ENCODE results near the gene RFT1.

RFT1 gene

DNA sequence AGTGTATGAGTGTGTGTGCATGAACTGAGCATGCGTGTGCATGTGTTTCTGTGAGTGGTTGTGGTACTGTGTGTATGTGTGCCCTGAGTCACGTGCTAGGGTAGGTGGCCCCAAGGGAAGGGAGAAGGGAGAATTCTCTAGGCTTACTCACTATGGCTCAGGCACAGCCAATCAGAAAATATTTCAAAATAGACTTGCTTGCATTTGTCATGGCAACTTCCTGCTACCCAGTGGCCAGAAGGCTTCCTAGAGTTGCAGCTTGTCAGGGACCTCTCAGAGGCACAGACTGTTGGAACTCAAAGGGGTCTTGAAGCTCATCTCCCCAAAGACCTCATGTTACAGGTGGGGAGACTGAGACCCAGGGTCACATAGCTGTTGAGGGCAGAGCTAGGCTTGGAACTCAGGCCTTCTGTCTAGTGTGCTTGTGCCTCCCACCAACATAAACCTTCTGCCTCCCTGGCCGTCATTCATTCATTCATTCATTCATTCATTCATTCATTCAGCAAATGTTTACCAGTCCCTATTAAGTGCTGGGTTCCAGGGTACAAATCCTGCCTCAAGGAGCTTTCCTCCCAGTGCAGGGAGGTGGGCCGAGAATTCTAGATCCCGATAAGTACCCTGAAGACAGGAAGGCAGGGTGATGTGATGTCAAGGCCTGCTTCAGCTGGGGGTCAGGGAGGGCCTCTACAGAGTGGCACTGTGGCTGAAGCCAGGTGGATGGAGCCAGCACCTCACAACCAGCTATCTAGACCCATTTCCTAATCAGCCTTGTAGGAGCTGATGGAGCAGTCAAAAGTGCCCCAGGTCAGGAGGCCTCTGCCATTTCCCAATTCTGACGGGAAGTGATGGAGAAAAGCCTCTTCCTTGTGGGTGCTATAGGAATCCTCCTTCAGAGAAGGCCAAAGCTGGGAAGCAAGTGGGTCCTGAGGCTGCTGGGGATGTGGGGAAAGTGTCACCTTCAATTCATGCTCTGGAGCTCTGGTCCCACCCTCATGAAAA lies 10.9 kb upstream of the RFT1 start:
- H4K20me1 ChIP-seq (ENCODE audit: insufficient read depth, low read length) = no peaks in the 10 kb centered on the region
- no peaks in the 10 kb centered on the region for H3F3A ChIP-seq (ENCODE audit: insufficient read depth, low read length)
- no peaks in the 10 kb centered on the region for H3K27me3 ChIP-seq (replicated peaks; ENCODE audit: insufficient read depth, low read length)
- no peak for DNase-seq
- no peaks in the 10 kb centered on the region for H3K79me2 ChIP-seq (ENCODE audit: low read length)
- no peaks in the 10 kb centered on the region for H3K9me2 ChIP-seq (replicated peaks; ENCODE audit: insufficient read depth, low read length)
- H3K27ac ChIP-seq (ENCODE audit: low read length) = no peak overlapping the region
- no peak overlapping the region for H3K4me2 ChIP-seq (ENCODE audit: low read depth, low read length)
- no peaks in the 10 kb centered on the region for H3K9me3 ChIP-seq (replicated peaks; ENCODE audit: insufficient read depth, low read length)
- no peaks in the 10 kb centered on the region for H3K4me1 ChIP-seq (ENCODE audit: low read length)
- no peak overlapping the region for H3K4me3 ChIP-seq (ENCODE audit: low read length)
- no peak overlapping the region for H3K9ac ChIP-seq (ENCODE audit: low read length)
- no peak overlapping the region for H2AFZ ChIP-seq (ENCODE audit: low read length)
- TF ChIP-seq, protein P1, sequence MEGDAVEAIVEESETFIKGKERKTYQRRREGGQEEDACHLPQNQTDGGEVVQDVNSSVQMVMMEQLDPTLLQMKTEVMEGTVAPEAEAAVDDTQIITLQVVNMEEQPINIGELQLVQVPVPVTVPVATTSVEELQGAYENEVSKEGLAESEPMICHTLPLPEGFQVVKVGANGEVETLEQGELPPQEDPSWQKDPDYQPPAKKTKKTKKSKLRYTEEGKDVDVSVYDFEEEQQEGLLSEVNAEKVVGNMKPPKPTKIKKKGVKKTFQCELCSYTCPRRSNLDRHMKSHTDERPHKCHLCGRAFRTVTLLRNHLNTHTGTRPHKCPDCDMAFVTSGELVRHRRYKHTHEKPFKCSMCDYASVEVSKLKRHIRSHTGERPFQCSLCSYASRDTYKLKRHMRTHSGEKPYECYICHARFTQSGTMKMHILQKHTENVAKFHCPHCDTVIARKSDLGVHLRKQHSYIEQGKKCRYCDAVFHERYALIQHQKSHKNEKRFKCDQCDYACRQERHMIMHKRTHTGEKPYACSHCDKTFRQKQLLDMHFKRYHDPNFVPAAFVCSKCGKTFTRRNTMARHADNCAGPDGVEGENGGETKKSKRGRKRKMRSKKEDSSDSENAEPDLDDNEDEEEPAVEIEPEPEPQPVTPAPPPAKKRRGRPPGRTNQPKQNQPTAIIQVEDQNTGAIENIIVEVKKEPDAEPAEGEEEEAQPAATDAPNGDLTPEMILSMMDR (IDR thresholded peaks at IDR 0.05; ENCODE audit: low read length) = no peak
- TF ChIP-seq EZH2 (optimal IDR thresholded peaks at IDR 0.05; ENCODE audit: low read depth, low read length) = no peak
- no peak for TF ChIP-seq EZH2phosphoT487 (IDR thresholded peaks at IDR 0.05; ENCODE audit: low read length)
- no peaks in the 10 kb centered on the region for H3K36me3 ChIP-seq (replicated peaks; ENCODE audit: insufficient read depth, low read length)

DNA sequence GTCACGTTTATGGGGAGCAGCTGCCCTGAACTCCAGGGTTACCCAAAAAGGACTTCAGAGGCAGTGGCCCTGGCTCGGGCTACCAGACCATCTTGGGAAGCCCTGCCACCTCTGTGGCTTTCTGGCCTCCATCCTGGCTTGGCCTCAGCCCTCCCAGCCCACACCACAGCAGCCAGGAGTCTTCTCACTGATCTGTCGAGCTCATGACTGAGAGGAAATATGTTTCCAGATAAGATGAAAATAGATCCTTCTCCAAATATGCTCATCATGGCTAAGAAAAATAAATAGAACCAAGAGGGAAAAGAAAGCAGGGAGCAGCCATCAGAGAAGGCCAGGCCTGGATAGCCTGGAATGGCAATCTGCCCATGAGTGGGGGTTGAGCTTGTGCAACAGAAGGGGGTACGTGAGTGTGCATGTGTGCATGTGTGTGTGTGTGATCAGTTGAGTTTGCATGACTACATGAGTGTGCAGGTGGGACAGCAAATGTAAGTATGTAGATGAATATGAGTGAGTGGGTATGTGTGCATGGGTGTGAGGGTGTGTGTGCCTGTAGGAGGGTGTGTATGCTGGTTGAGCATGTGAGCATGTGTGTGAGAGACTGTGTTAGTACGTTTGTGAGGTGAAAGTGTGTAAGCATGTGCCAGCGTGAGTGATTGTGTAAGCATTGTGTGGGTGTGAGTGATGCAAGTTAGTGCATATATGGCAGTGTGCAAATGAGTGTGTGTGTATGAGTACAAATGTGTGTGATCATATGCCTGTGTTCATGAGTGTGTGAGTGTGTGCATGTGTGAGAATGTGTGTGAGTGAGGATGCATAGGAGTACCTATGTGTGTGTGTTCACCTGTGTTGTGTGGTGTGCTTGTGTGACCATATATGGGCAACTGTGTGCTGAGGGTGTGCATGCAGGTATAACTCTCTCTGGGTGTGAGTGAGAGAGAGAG lies 9.9 kb upstream of the RFT1 start:
- no peak overlapping the region for H3K9ac ChIP-seq (ENCODE audit: low read length)
- TF ChIP-seq EZH2 (optimal IDR thresholded peaks at IDR 0.05; ENCODE audit: low read depth, low read length) (no peak), EZH2phosphoT487 (IDR thresholded peaks at IDR 0.05; ENCODE audit: low read length) (no peak)
- TF ChIP-seq, protein P1 (IDR thresholded peaks at IDR 0.05; ENCODE audit: low read length) = no peak
- no peaks in the 10 kb centered on the region for H3K36me3 ChIP-seq (replicated peaks; ENCODE audit: insufficient read depth, low read length)
- no peak overlapping the region for H3K4me2 ChIP-seq (ENCODE audit: low read depth, low read length)
- no peak overlapping the region for H3K27ac ChIP-seq (ENCODE audit: low read length)
- no peaks in the 10 kb centered on the region for H4K20me1 ChIP-seq (ENCODE audit: insufficient read depth, low read length)
- H2AFZ ChIP-seq (ENCODE audit: low read length) = no peak overlapping the region
- H3K4me1 ChIP-seq (ENCODE audit: low read length) = no peaks in the 10 kb centered on the region
- H3K4me3 ChIP-seq (ENCODE audit: low read length) = no peak overlapping the region
- no peaks in the 10 kb centered on the region for H3K9me2 ChIP-seq (replicated peaks; ENCODE audit: insufficient read depth, low read length)
- no peaks in the 10 kb centered on the region for H3F3A ChIP-seq (ENCODE audit: insufficient read depth, low read length)
- H3K9me3 ChIP-seq (replicated peaks; ENCODE audit: insufficient read depth, low read length) = no peaks in the 10 kb centered on the region
- no peak for DNase-seq
- H3K79me2 ChIP-seq (ENCODE audit: low read length) = no peaks in the 10 kb centered on the region
- H3K27me3 ChIP-seq (replicated peaks; ENCODE audit: insufficient read depth, low read length) = no peaks in the 10 kb centered on the region

DNA sequence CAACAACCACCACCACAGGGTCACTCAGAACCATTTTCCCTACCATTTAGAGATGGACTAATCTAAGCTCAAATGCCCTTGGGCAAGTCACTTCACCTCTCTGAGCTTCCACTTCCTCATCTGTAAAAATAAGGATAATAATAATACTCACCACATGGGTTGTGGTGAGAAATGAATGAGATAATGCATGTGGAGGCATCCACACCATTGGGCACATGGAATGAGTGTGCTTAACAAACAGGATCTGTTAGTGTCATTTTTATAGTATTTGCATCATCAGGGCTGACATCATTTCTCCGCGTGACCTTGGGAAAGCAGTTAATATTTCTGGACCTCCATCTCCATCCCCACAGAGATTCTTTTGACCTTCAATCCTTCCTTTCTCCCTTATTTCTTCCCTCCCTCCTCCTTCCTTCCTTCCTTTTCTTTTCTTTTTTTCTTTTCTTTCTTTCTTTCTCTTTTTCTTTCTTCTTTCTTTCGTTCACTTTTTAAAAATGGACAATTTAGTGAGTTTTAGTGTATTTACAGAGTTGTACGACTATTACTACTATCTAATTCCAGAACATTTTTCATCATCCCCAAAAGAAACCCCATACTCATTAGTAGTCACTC lies 7.7 kb upstream of the RFT1 start:
- Histone ChIP-seq H3K9me3 (replicated peaks; ENCODE audit: insufficient read depth, low read length) (no peaks in the 10 kb centered on the region), H3K27ac (ENCODE audit: low read length) (no peak overlapping the region), H2AFZ (ENCODE audit: low read length) (no peak overlapping the region), H3K36me3 (replicated peaks; ENCODE audit: insufficient read depth, low read length) (no peaks in the 10 kb centered on the region), H3K9me2 (replicated peaks; ENCODE audit: insufficient read depth, low read length) (no peaks in the 10 kb centered on the region), H3F3A (ENCODE audit: insufficient read depth, low read length) (no peaks in the 10 kb centered on the region), H3K9ac (ENCODE audit: low read length) (no peak overlapping the region), H3K4me3 (ENCODE audit: low read length) (no peak overlapping the region), H4K20me1 (ENCODE audit: insufficient read depth, low read length) (no peaks in the 10 kb centered on the region), H3K4me1 (ENCODE audit: low read length) (no peaks in the 10 kb centered on the region), H3K4me2 (ENCODE audit: low read depth, low read length) (no peak overlapping the region), H3K27me3 (replicated peaks; ENCODE audit: insufficient read depth, low read length) (no peaks in the 10 kb centered on the region), H3K79me2 (ENCODE audit: low read length) (no peaks in the 10 kb centered on the region)
- DNase-seq = no peak
- TF ChIP-seq, protein P1 (IDR thresholded peaks at IDR 0.05; ENCODE audit: low read length) = no peak
- TF ChIP-seq EZH2phosphoT487 (IDR thresholded peaks at IDR 0.05; ENCODE audit: low read length) (no peak), EZH2 (optimal IDR thresholded peaks at IDR 0.05; ENCODE audit: low read depth, low read length) (no peak)
